GM15510 (cell line): ENCODE results near the gene TCF4.

Experiments
- POLR2A ChIP-seq: IDR thresholded peaks from 3 replicates; pipeline ENCODE4 v1.6.1; 2011; ENCODE audit warnings: borderline replicate concordance; ENCODE audit not compliant: insufficient read length; ENCODE audit errors: extremely low read depth

TCF4 gene

GRCh38 chr18:55588111-55588869, at the start of gene TCF4:
TSS of gene TCF4 (minus strand) at chr18:55588192. CDS start at chr18:55587116, 1,076 bp downstream.
- no peak for TF ChIP-seq POLR2A

- no peak for TF ChIP-seq POLR2A
These were observed 49.2 kb upstream of the TCF4 start for GRCh38 chr18:55637204-55637603.

- no peak for TF ChIP-seq POLR2A
These were observed 47.4 kb upstream of the TCF4 start for GRCh38 chr18:55635439-55635838.

GRCh38 chr18:55634545-55634944, 46.6 kb upstream of the TCF4 start:
- no peak for TF ChIP-seq POLR2A

GRCh38 chr18:55633032-55633431, 45.0 kb upstream of the TCF4 start:
- no peak for TF ChIP-seq POLR2A

- no peak for TF ChIP-seq POLR2A
These were observed 41.1 kb upstream of the TCF4 start for GRCh38 chr18:55629133-55629532.

- TF ChIP-seq POLR2A: no peak
These were observed 39.0 kb upstream of the TCF4 start for GRCh38 chr18:55627007-55627406.

- no peak for TF ChIP-seq POLR2A
These were observed 37.9 kb upstream of the TCF4 start for GRCh38 chr18:55625901-55626300.

GRCh38 chr18:55623626-55624025, 35.6 kb upstream of the TCF4 start:
- no peak for TF ChIP-seq POLR2A

GRCh38 chr18:55610506-55610905, 22.5 kb upstream of the TCF4 start:
- no peak for TF ChIP-seq POLR2A

- TF ChIP-seq POLR2A: no peak
These were observed 21.3 kb upstream of the TCF4 start for GRCh38 chr18:55609160-55609825.

GRCh38 chr18:55608497-55608896, 20.5 kb upstream of the TCF4 start:
- TF ChIP-seq POLR2A: no peak

GRCh38 chr18:55607773-55608172, 19.8 kb upstream of the TCF4 start:
- no peak for TF ChIP-seq POLR2A

GRCh38 chr18:55605733-55606338, 17.8 kb upstream of the TCF4 start:
- no peak for TF ChIP-seq POLR2A

GRCh38 chr18:55603775-55604174, 15.8 kb upstream of the TCF4 start:
- no peak for TF ChIP-seq POLR2A

- TF ChIP-seq POLR2A: no peak
These were observed 5.9 kb upstream of the TCF4 start for GRCh38 chr18:55593888-55594287.

GRCh38 chr18:55592572-55592971, 4.6 kb upstream of the TCF4 start:
- TF ChIP-seq POLR2A: no peak

- TF ChIP-seq POLR2A: no peak
These were observed 4.1 kb upstream of the TCF4 start for GRCh38 chr18:55592106-55592505.
